ENCODE measurements around the gene LBHD2.

DNA sequence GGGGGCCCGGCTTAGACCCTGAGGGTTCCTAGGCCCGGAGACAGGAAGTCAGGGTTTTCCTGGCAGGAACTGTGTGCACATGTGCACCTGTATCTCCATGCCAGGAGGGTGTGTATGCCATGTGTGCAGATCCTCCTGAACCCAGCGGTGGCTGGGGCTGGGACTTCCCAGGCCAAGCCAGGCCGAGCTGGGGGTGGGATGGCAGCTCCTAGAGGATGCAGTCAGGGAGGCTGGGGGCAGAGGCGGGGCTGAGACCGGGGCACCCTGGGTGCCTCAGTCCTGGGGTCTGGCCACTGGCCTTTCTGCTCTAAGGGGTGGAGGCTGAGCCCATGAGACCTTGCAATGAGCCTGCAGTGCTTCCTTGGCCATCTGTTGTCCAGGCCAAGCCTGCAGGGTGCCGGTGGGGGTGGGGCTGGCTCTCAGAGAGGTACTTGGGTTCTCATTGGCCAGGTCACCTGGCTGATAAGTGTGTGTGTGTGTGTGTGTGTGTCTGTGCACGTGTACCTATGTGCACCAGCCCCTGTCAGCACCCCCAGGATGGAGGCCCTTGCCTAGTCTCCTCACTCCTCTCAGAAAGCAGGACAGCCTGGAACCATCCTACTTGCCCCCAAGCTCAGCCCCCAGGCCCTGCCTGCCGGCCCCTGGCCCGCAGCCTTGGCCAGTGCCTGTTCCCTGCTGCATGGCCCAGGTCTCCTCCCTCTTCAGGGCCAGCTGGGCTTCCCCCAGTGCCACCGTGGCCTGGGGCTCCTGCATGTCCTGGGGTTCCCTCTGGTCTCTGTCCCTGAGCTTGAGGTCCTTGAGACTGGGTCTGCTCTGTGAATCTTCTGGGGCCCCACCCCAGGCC is 28.6 kb downstream of the LBHD2 start:
- TF ChIP-seq, protein P1, sequence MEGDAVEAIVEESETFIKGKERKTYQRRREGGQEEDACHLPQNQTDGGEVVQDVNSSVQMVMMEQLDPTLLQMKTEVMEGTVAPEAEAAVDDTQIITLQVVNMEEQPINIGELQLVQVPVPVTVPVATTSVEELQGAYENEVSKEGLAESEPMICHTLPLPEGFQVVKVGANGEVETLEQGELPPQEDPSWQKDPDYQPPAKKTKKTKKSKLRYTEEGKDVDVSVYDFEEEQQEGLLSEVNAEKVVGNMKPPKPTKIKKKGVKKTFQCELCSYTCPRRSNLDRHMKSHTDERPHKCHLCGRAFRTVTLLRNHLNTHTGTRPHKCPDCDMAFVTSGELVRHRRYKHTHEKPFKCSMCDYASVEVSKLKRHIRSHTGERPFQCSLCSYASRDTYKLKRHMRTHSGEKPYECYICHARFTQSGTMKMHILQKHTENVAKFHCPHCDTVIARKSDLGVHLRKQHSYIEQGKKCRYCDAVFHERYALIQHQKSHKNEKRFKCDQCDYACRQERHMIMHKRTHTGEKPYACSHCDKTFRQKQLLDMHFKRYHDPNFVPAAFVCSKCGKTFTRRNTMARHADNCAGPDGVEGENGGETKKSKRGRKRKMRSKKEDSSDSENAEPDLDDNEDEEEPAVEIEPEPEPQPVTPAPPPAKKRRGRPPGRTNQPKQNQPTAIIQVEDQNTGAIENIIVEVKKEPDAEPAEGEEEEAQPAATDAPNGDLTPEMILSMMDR (optimal IDR thresholded peaks at IDR 0.05 in 1 of 3, IDR thresholded peaks at IDR 0.05 in 1 of 3, conservative IDR thresholded peaks at IDR 0.05 in 1 of 3; ENCODE audit: extremely low read depth in 1 of 3, insufficient read depth in 2 of 3, low read length in 3 of 3), result no peak
- no peak for TF ChIP-seq EZH2 (IDR thresholded peaks at IDR 0.05; ENCODE audit: low read length)

Measured in keratinocyte (primary cell).